Left ventricle myocardium inferior (tissue), 1 donor: ENCODE measurements around the gene E2F4. TPM values are rescaled to one million over a fixed set of nuclear protein-coding genes. Genes with fewer than 3 reads are reported as not detected.

Experiments used
- DNase-seq: peaks from one replicate; pipeline ENCODE4 v3.0.0-alpha.2; 2020
- H3K27ac ChIP-seq: fragments of 200-600 bp; replicated peaks from 2 replicates; pipeline ENCODE4 v1.8.0; 2021
- H3K27me3 ChIP-seq: fragments of 200-600 bp; 2 replicates; pipeline ENCODE4 v1.8.0; 2021; ENCODE audit warnings: low read depth
- H3K36me3 ChIP-seq: fragments of 200-600 bp; 2 replicates; pipeline ENCODE4 v1.8.0; 2021
- H3K4me1 ChIP-seq: fragments of 200-600 bp; 2 replicates; pipeline ENCODE4 v1.8.0; 2021
- H3K4me3 ChIP-seq: fragments of 200-600 bp; 2 replicates; pipeline ENCODE4 v1.8.0; 2021; ENCODE audit warnings: mild to moderate bottlenecking, moderate library complexity
- H3K9me3 ChIP-seq: fragments of 200-600 bp; replicated peaks from 2 replicates; pipeline ENCODE4 v1.8.0; 2021
- intact Hi-C: fragments of 100-400 bp; cut with micrococcal nuclease; formaldehyde crosslinking; loops from one replicate; pipeline ENCODE4 v1.11.0; 2022
- total RNA-seq: library from RNA; stranded (reverse); fragmentation: NEBNext Ultra II Directional; extraction: Animal tissue kit (Norgen Biotek cat#: 25700); gene quantifications from one replicate; pipeline ENCODE4 v1.2.1, GENCODE V29; 2021
- TF ChIP-seq, protein P1 (sequence below): fragments of 200-600 bp; IDR thresholded peaks from 2 replicates; pipeline ENCODE4 v1.8.0; 2021; ENCODE audit warnings: antibody characterized with exemption, mild to moderate bottlenecking, borderline replicate concordance
- donor health status: DM: no; HTN: yes; CAD: no; lungs with severe emphysema.

The E2F4 gene
- total RNA-seq, 1 donor from 2014 or later, result 35.9 TPM

DNA sequence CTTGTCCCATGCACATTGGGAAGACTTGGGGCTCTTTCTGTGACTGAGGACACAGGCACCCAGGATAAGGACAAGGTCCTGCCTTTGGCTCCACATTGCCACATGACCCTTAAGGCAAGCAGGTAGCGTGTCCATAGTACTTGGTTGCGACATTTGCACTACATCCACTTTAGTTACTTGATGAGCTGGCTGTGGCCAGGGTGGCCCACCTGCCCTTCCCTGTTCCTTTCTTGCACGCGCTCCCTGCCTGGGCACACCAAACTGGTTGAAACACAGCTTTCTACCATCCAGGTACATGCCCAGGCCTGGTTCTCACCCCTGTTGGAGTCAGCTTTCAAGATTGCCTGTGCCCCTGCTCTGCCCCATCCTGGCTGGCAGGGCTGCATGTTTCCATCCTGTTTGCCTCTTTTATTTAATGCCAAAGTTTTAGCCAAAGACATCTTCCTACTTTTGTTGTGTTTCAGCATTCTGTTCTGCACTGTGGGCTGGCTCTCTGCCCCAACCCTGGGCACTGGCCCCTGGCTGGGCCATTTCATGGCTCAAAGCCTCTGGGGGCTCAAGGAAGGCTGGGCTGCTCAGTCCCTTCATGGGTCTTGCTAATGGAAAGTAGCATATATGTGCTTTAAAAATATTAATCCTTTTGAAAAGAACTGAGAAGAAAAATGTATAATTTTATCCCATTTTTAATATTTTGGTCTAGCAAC lies 44.4 kb upstream of the E2F4 start:
- Histone ChIP-seq H3K27me3 (peaks cover 12% of the 10 kb centered on the region), H3K27ac (no peak overlapping the region), H3K4me3 (no peak overlapping the region), H3K36me3 (peaks cover 55% of the 10 kb centered on the region), H3K4me1 (peaks cover 19% of the 10 kb centered on the region), H3K9me3 (no peaks in the 10 kb centered on the region)
- intact Hi-C loops, result no loop called here
- TF ChIP-seq, protein P1, sequence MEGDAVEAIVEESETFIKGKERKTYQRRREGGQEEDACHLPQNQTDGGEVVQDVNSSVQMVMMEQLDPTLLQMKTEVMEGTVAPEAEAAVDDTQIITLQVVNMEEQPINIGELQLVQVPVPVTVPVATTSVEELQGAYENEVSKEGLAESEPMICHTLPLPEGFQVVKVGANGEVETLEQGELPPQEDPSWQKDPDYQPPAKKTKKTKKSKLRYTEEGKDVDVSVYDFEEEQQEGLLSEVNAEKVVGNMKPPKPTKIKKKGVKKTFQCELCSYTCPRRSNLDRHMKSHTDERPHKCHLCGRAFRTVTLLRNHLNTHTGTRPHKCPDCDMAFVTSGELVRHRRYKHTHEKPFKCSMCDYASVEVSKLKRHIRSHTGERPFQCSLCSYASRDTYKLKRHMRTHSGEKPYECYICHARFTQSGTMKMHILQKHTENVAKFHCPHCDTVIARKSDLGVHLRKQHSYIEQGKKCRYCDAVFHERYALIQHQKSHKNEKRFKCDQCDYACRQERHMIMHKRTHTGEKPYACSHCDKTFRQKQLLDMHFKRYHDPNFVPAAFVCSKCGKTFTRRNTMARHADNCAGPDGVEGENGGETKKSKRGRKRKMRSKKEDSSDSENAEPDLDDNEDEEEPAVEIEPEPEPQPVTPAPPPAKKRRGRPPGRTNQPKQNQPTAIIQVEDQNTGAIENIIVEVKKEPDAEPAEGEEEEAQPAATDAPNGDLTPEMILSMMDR, result no peak
- no peak for DNase-seq

- no peak for DNase-seq
- TF ChIP-seq, protein P1, result no peak
- no peaks in the 10 kb centered on the region for H3K9me3 ChIP-seq
- H3K4me1 ChIP-seq, result peaks cover 19% of the 10 kb centered on the region
- H3K27me3 ChIP-seq, result peaks cover 12% of the 10 kb centered on the region
- intact Hi-C loops, result no loop called here
- H3K4me3 ChIP-seq, result no peak overlapping the region
- peaks cover 49% of the 10 kb centered on the region for H3K36me3 ChIP-seq
- no peak overlapping the region for H3K27ac ChIP-seq
These were observed 43.7 kb upstream of the E2F4 start for GRCh38 chr16:67148221-67148620.

DNA sequence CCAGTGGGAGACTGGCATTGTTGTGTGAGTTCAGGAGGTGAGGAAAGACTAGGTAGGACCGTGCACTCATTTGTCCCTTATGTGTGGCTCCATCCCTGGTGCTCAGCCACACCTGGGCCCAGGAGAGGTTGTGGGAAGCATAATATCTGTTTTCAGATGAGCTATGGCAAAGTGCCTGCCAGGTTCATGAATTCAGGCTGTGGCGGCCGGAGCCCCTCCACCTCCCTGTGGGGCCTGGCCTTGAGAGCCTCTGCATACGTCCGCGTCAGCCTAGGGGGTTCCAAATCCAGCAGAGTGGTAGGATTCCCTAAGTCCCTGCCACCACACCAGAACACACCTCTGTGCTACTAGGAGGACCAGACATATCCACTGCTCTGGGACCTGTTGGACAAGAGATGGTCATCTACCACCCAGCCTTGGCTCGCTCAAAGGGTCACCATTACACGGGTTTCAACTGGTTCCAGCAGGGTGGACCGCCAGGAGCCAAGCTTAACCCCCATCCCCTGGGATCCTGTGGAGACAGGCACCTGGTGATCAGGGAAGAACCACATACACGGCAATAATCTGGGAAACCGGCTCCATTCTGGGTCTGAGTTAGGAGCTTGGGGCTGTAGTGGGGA lies 43.2 kb upstream of the E2F4 start:
- H3K27ac ChIP-seq, result no peak overlapping the region
- H3K9me3 ChIP-seq, result no peaks in the 10 kb centered on the region
- DNase-seq, result no peak
- H3K4me1 ChIP-seq, result peaks cover 19% of the 10 kb centered on the region
- H3K36me3 ChIP-seq, result peaks cover 44% of the 10 kb centered on the region
- peaks cover 12% of the 10 kb centered on the region for H3K27me3 ChIP-seq
- H3K4me3 ChIP-seq, result no peak overlapping the region
- intact Hi-C loops, result no loop called here
- TF ChIP-seq, protein P1, result no peak

DNA sequence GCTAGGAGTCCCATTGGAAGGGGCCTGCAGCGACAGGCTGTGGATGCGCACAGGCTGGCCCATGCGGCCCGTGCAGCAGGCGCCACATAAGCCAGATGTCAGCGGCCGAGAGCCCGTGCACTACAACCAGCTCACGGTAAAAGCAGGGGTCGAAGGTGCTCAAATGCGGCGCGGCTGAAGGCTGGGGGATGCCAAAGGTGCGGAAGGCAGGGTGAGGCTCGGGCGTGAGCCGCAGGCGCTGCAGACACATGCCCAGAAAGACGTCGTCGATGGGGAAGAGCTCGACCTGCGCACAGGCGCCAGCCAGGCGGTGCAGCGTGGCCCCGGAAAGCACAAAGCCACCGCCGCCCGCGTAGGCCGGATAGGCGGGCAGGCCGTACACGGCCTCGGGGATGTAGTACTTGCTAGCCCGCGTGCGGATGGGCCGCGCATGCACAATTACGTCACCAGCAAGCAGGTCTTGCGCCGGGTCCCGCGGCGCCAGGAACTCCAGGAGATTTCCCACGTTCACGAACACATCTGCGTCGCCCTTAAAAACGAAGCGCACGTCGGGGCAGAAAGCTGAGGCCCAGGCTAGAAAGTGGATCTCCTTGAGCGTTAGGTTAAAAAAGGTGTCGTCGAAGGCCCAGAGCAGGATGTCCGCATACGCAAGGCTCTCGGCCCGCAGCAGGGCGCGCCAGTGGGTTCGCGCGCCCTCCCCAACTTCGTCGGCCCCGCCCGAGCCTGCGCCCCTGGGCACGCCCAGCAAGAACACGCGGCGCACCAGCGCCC lies 42.5 kb upstream of the E2F4 start:
- intact Hi-C loops, result loop anchor here (5.0 kb wide), 1 partner anchor 172 kb away; no protein-coding TSS in a partner anchor
- no peaks in the 10 kb centered on the region for H3K9me3 ChIP-seq
- H3K4me1 ChIP-seq, result peaks cover 20% of the 10 kb centered on the region
- peak overlapping the region; percentile 82 for H3K27ac ChIP-seq
- TF ChIP-seq, protein P1, result no peak
- peaks cover 37% of the 10 kb centered on the region for H3K36me3 ChIP-seq
- peaks cover 12% of the 10 kb centered on the region for H3K27me3 ChIP-seq
- peak overlapping the region; percentile 75 for H3K4me3 ChIP-seq
- no peak for DNase-seq

DNA sequence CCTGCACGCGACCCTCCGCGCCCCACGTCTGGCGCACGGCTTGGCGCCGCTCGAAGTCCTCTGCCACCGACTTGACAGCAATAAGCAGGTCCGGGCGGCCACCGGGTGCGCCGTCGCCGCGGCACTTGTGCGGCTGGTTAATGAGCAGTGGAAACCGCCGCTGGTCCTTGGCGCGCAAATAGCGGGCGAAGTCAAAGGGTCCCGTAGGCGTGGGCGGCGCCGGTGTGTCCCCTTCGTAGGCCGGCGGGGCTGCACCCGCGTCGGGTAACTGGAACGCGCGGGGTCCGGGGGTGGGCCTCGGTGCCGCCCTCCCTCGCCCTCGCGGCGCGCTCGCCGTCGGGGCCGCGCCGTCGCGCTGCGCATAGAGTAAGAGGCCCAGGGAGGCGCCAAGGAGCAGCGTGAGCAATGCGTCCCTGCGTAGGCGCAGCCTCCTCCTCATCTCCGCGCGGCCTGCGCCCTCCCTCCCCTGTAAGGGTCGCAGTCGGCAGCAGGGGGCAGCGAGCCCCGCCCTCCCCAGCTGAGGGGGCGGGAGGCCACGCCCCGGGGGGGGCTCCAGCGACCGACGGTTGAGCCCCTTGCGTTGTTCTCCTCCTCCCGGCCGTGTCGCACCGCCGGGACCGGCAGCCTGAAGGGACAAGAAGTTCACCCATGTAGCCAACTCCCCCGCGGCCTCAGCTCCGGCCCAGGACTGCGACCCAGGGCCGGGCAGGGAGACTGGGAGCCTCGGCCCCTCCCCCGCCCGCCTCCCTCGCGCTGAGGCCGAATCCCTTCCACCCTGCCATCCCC lies 41.7 kb upstream of the E2F4 start:
- DNase-seq, result peak; percentile 56
- Histone ChIP-seq H3K9me3 (no peaks in the 10 kb centered on the region), H3K36me3 (peaks cover 29% of the 10 kb centered on the region), H3K4me3 (peak overlapping the region; percentile 75), H3K4me1 (peaks cover 28% of the 10 kb centered on the region), H3K27ac (peak overlapping the region; percentile 82), H3K27me3 (peaks cover 12% of the 10 kb centered on the region)
- intact Hi-C loops, result loop anchor here (5.0 kb wide), 1 partner anchor 173 kb away; no protein-coding TSS in a partner anchor
- TF ChIP-seq, protein P1, result no peak
